Urothelium cell line (cell line): ENCODE results near the gene YWHAE.

Experiments
- DNase-seq: peaks from one replicate; pipeline ENCODE4 v3.0.0; 2011; ENCODE audit warnings: low spot score, mixed read lengths
- FAIRE-seq: peaks from 2 replicates; lab custom pipeline; 2011; peaks lifted over from hg19 to GRCh38; lab: Jason Lieb, UNC

YWHAE gene

GRCh38 chr17:1298606-1299005 lies 101.4 kb downstream of the YWHAE start:
- no peak for DNase-seq

More at GRCh38 chr17:1298606-1299005, 101.4 kb downstream of the YWHAE start:
- FAIRE-seq = no peak
